ENCODE measurements around the gene CREB3L4. TPM values are rescaled to one million over a fixed set of nuclear protein-coding genes. Genes with fewer than 3 reads are reported as not detected.
A peak's percentile ranks its signal among the peaks of the same experiment; 100 is the strongest.

CREB3L4 gene
- polyA plus RNA-seq, 1 donor from 2014 or later: 6.5 TPM

DNA sequence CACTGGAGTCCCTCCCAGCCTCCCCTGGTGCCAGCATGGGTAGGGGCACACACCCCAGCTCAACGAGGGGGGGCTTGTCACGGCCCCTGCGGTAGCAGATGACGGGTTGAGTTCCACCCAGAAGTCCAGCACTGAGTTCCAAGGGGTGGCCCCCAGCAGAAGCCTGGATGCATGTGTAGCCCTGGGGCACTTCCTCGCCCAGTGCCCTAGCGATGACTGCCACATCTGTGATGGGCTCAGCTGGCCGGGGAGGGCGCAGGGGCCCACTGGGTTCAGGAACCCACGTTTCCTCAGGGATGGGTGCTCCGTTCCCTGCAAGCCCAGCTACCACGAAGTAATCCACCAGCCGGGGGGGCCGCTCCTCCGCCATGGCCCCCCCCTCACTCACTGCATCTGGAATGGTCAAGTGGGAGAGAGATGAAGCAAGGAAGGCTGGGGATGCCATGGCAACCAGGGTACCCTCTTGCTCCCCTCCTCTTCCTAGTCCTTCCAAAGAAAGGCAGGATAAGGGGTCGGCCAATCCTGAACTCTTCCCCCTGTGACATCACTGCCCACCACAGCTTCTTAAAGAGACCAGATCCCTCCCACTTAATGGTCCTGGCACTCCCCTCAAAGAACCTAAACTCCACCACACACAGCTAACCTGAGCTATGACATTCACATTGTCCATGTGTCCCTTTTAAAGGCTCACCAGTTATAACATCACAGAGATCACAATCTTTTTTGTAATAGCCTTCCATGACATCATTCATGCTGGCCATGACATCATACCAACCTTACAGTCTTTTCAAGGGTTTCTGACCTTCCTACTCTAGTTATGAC, 23.5 kb upstream of the CREB3L4 start:
- H3K9me3 Mint-ChIP-seq: no peaks in the 10 kb centered on the region
- H3K4me3 Mint-ChIP-seq: peak overlapping the region; percentile 91 to 99 (median 96)
- peaks cover 6% of the 10 kb centered on the region for H3K36me3 Mint-ChIP-seq
- no peaks in the 10 kb centered on the region for H3K27me3 Mint-ChIP-seq
- peaks cover 19 to 27% (median 20%) of the 10 kb centered on the region in 3 donors for H3K4me1 Mint-ChIP-seq
- peak overlapping the region; percentile 98 to 100 (median 99) for H3K27ac Mint-ChIP-seq

DNA sequence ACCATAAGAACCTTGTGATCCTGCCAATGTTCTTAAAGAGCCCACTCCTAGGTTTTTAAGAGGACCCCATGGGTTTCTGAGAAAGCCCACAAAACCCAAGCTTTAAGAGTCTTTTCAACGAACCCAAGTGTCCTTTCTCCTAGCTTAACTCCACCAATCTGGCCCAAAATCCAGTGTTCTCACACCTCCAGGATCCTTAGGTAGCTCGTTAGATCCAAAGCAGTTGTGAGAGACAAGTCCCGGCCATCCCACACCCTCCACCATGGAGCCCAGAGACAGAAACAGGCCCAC, 22.9 kb upstream of the CREB3L4 start:
- Mint-ChIP-seq H3K27ac (peak overlapping the region; percentile 98 to 100 (median 99)), H3K36me3 (peaks cover 6% of the 10 kb centered on the region), H3K4me3 (peak overlapping the region; percentile 91 to 99 (median 96)), H3K27me3 (no peaks in the 10 kb centered on the region), H3K4me1 (peaks cover 17 to 27% (median 20%) of the 10 kb centered on the region in 3 donors), H3K9me3 (no peaks in the 10 kb centered on the region)

DNA sequence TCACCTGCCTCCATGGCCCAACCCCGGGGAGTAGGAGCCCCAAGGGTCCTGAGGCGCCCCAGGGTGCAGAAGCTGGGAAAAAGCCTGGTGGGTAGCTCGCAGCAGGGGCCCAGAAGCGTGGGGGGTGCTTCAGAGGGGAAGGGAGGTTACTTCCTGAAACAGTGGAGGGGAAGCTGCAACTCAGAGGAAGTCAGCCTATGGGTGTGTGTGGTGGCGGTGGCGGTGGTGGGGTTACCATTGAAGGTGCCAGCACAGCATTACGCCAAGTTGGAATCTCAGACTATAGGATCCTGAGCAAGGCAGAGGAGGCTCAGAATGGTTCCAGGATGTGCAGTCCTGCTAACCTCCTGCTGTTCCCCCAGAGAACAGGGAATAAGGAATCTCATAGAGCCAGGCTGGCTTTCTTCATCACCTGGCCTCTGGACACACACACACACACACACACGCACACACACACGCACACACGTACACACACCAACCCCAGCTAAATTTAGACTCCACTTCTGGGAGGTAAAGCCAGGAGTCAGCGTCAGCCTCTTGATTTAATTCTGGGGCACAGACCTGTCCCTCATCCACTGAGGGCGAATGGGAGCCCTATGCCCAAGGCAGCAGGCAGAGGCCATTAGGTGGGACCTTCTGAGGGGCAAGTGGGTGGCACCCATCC, 22.4 kb upstream of the CREB3L4 start:
- Mint-ChIP-seq H3K36me3 (peaks cover 6% of the 10 kb centered on the region), H3K4me1 (peaks cover 15 to 28% (median 21%) of the 10 kb centered on the region in 3 donors), H3K9me3 (no peaks in the 10 kb centered on the region), H3K4me3 (peak overlapping the region; percentile 91 to 99 (median 96)), H3K27me3 (no peaks in the 10 kb centered on the region), H3K27ac (peak overlapping the region; percentile 98 to 100 (median 99))

DNA sequence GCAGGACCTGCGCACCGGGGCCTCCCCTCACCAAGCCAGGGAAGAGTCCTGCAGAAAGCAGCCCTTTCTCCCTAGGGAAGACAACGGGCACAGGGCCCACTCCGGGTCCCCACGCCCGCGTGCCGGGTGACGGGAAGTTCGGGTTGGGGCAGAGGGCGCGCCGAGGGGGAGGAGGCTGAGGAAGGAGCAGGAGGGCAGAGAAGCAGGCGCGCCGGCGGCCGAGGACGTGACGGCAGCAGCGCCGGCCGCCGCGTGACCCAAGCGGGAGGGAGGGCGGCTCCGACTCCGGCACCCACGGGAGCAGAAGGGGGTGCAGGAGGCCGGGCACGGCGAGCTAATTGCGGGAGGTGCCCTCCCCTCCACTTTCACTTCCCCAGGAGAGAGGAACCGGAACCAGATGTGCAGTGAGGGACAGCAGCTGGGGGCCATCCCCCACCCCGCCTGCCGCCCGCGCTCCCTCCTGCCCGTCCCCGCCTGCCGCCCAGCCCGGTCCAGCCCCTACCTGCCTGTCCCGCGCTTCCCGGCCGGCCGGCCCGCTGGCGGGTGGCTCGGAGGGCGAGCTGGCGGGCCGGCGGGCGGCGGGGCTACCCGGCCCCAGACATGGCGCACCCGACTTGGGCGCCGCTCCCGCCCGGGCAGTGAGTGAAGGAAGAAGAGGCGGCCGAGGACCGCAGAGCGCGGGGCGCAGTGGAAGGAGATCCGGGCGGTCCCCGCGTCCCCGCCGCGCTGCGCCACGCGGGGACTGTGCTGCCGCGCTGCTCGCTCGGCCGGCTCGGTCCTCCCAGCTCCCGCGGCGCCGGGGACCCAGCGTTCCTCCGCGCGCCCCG, 21.7 kb upstream of the CREB3L4 start:
- Mint-ChIP-seq H3K27ac (peak overlapping the region; percentile 98 to 100 (median 99)), H3K4me3 (peak overlapping the region; percentile 91 to 99 (median 96)), H3K27me3 (no peaks in the 10 kb centered on the region), H3K4me1 (peaks cover 15 to 28% (median 23%) of the 10 kb centered on the region in 3 donors), H3K9me3 (no peaks in the 10 kb centered on the region), H3K36me3 (peaks cover 6% of the 10 kb centered on the region)

DNA sequence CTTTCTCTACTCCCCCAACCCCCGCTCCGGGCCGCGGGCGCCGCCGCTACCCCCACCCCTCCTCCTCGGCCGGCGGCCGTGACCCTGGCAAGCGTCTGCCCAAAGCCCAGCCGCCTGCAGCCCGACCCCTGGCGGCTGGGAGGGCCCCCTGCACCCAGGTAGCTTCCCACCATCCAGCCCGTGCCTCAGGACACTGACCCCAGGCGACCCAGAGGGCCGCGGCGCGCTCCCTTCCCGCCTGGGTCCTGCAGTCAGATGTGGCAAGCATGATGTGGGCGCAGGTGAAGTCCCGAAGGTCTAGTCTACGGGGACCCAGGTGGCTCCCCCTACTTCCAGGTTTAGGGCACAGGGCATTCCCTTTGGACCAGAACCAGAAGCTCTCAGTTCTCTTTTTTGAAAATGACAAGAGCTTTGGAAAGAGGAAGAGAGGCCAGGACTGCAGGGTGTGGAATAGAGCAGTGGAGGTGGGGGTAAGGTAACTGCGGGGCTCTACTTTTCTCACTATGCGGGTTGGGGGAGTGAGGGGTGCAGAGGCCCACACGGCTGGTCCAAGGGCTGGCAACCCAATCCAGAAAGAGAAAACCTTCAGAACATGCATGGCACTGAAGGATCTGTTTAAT, 21.0 kb upstream of the CREB3L4 start, which contains the start of gene DENND4B:
Gene DENND4B, minus strand, starts transcription at position 97 of the 620 bp plus-strand sequence. CDS start 2,344 bp downstream, outside the sequence.
- H3K27ac Mint-ChIP-seq: peak within 1 kb of the TSS; percentile 98 to 100 (median 99)

DNA sequence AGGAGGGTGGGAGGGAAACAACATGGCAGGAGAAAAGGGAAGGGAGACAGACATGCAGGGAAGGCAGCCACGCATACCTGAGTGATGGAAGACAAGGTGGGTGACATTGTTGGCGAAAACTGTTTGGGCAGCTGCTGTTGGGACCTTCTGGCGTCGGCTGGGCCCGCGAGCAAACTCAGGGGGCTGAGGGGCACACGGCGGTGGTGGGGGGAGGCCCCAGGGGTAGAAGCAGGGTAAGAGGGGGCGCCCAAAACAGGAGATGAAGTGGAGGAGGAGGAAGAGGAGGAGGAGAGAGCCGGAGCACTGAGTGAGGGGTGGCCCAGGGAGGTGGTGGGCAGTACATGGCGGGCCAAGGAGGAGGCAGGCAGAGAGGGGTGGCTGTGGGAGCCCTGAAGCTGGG, 16.5 kb upstream of the CREB3L4 start:
- Mint-ChIP-seq H3K4me3 (peak overlapping the region in 1 of 4 donors; percentile 84), H3K9me3 (no peaks in the 10 kb centered on the region), H3K36me3 (no peaks in the 10 kb centered on the region), H3K27me3 (no peaks in the 10 kb centered on the region), H3K4me1 (peaks cover 10 to 31% (median 20%) of the 10 kb centered on the region in 3 donors), H3K27ac (peak overlapping the region in 1 of 3 donors; percentile 96)

More for the DNA sequence above, 21.0 kb upstream of the CREB3L4 start, which contains the start of gene DENND4B:
- Mint-ChIP-seq H3K4me3 (peak within 1 kb of the TSS; percentile 91 to 99 (median 96)), H3K36me3 (peaks cover 6% of the 10 kb centered on the region), H3K9me3 (no peaks in the 10 kb centered on the region), H3K27me3 (no peaks in the 10 kb centered on the region), H3K4me1 (peaks cover 15 to 27% (median 23%) of the 10 kb centered on the region in 3 donors)

DNA sequence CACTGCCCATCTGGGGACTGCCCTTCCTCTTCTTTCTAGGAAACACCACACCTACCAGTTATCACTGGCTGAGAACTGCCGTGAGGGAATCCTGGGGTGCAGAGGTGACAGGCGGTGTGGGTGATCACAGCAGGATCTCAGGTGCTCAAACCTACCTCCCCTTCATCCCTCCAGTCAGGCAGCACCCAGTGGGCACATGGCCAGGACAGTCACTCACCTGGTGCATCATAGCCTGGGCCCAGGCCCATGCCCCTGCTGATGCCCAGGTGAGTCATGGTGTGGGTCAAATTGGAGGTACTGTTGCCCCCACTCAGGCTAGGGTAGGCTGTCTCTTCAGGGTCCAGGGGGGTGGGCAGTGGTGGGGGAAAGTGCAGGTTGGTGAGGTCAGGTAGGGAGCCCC, 15.9 kb upstream of the CREB3L4 start:
- H3K36me3 Mint-ChIP-seq: no peaks in the 10 kb centered on the region

DNA sequence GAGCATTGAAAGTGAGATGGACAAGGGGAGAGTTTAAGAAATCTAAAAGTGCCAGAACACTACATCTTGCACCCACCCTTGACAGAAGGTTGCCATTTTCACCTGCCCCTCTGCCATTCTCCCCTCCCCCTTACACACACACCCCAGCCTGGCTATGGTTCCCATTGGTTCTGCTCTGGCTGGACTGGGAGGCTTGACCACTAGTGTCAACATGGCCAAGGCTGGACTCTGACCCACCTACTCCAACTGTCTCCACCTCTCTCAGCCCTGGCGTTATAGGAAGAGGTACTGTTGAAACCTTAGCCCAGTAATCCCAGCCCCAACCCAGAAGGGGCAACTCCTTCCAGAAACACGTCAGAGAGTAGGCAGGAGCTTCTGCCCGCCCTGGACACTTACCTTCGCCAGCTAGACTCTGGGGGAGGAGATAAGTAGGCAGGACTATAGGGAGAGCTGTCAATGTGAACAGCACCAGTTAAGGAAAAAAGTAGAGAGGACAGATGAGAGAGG, 13.8 kb upstream of the CREB3L4 start:
- H3K27ac Mint-ChIP-seq: peak overlapping the region in 2 of 3 donors; percentile 9 to 61
- H3K4me1 Mint-ChIP-seq: peaks cover 12 to 41% (median 25%) of the 10 kb centered on the region in 3 donors
- no peaks in the 10 kb centered on the region for H3K27me3 Mint-ChIP-seq
- H3K4me3 Mint-ChIP-seq: peak overlapping the region in 2 of 4 donors; percentile 17 to 74
- H3K9me3 Mint-ChIP-seq: no peaks in the 10 kb centered on the region
- H3K36me3 Mint-ChIP-seq: no peaks in the 10 kb centered on the region

More for the DNA sequence above, 15.9 kb upstream of the CREB3L4 start:
- H3K27me3 Mint-ChIP-seq: no peaks in the 10 kb centered on the region
- no peaks in the 10 kb centered on the region for H3K9me3 Mint-ChIP-seq
- H3K4me3 Mint-ChIP-seq: no peak overlapping the region
- peaks cover 11 to 36% (median 24%) of the 10 kb centered on the region in 3 donors for H3K4me1 Mint-ChIP-seq
- H3K27ac Mint-ChIP-seq: no peak overlapping the region

DNA sequence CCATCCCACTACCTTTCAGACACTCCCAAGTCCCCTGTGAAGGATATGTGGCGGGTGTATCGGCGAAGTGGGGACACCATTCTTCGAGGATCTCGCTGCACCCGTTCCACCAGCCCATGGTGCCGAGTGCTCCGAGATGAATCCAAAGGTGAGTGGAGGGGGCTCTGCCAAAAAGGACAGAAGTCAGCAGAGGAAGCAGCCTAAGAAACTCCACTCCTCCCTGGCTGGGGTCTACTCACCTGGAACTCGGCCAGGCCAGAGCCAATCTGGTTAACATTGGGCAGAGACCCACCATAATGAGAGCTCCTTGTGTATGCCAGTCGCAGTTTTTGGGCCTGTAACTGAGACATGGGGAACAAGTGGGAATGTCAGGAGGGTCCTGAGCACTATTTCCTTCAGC, 12.9 kb upstream of the CREB3L4 start:
- Mint-ChIP-seq H3K27me3 (no peaks in the 10 kb centered on the region), H3K27ac (peak overlapping the region in 1 of 3 donors; percentile 63), H3K9me3 (no peaks in the 10 kb centered on the region), H3K4me3 (peak overlapping the region in 1 of 4 donors; percentile 74), H3K36me3 (no peaks in the 10 kb centered on the region), H3K4me1 (peaks cover 12 to 41% (median 27%) of the 10 kb centered on the region in 3 donors)

DNA sequence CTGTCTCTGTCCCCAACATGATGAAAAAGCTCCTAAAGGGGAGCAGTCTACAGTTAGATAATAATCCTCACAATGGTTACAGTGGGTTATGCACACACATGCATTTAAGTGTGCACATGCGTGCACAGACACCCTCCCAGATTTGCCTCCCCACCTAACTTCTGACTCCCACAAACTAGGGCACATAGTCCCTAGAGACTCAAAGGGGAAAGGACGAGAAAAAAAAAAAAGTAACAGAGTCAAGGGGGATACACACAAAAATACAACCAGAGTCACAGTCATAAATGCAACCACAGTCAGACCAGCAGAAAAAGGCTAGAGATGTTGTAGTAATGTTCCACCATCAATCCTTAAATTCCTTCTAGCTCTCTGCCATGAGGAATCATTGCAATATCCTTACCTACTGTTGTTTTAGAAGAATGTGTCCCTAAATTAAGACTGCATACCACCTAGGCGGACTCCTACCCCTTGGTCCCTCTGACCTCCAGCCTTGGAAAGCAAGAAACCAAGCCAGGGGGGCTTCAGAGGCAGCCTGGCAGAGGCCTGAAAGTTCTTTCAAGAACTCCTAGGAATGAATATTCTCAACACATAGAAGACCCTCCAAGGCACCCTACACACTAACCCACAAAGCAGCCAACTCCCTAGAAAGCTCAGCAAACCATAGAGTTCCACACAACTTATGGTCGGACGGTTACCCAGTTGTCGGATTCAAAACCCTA, 10.5 kb upstream of the CREB3L4 start:
- peaks cover 12 to 46% (median 31%) of the 10 kb centered on the region in 3 donors for H3K4me1 Mint-ChIP-seq
- H3K9me3 Mint-ChIP-seq: no peaks in the 10 kb centered on the region
- no peaks in the 10 kb centered on the region for H3K36me3 Mint-ChIP-seq
- no peaks in the 10 kb centered on the region for H3K27me3 Mint-ChIP-seq
- H3K4me3 Mint-ChIP-seq: peak overlapping the region; percentile 89 to 99 (median 98)
- H3K27ac Mint-ChIP-seq: peak overlapping the region; percentile 77 to 98 (median 98)

DNA sequence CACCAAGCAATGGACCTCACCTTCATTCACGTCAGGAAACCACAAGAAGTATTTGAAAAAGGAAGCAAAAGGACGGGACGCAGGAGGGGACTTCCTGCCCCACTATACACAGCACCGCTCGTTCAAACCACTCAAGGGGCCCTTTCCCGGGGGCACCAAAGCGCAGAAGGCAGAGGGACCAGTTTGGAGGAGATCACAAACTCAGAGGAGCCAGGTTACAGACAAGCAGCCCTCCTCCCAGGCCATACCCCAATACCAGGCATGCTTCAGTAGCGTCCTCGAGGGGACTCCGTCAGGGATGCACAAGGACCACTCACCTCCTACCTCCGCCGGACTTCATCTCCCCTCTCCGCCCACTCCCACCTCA, 10.0 kb upstream of the CREB3L4 start:
- Mint-ChIP-seq H3K27me3 (no peaks in the 10 kb centered on the region), H3K36me3 (no peaks in the 10 kb centered on the region), H3K27ac (peak overlapping the region; percentile 77 to 98 (median 98)), H3K4me3 (peak overlapping the region; percentile 89 to 99 (median 98)), H3K4me1 (peaks cover 12 to 51% (median 36%) of the 10 kb centered on the region in 3 donors), H3K9me3 (no peaks in the 10 kb centered on the region)

DNA sequence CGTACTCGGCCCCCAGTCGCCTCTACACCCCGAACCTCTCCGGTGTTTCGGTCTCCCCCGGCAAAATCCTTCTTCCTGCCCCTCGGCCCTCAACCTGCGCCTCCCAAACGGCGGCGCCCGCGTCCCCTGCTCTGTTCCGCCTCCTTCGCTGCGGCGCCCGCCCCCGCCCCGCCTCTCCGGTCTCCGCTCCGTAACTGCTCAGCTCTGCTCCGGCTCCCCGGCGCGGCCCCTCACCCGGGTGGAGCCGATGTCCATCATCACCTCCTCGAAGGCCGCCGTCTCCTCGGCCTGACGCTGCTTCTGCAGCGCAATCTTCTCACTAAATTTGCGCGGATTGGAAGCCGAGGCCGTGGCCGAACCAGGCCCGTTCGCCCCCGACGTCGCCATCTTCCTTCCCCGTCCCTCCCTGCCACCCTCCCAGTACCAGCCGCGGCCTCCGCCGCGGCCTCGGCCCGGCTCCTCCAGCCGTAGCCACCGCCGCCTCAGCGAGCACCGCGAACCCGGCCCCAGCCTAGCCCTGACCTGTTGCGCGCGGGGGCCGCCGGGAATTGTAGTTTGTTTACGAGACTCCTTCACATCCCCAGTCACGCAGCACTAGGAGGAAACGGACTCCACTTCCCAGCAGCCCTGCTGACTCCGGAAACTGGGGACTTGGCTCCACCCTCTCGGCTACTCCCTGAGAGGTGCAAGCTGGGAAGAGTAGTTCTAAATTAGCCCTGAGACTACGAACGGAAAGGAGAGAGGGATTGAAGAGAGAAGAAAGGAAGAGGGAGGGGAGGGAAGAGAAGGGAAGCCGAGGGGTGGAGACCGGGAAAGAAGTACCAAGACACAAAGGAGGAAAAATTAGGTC, 9.4 kb upstream of the CREB3L4 start, which contains the start of gene CRTC2:
Gene CRTC2, minus strand, starts transcription at position 502 of the 850 bp plus-strand sequence. Its CDS starts 115 bp downstream, at position 387.
- H3K27me3 Mint-ChIP-seq: no peaks in the 10 kb centered on the region
- no peaks in the 10 kb centered on the region for H3K9me3 Mint-ChIP-seq
- no peaks in the 10 kb centered on the region for H3K36me3 Mint-ChIP-seq
- peak within 1 kb of the TSS; percentile 77 to 98 (median 98) for H3K27ac Mint-ChIP-seq
- H3K4me1 Mint-ChIP-seq: peaks cover 13 to 51% (median 34%) of the 10 kb centered on the region in 3 donors
- peak within 1 kb of the TSS; percentile 89 to 99 (median 98) for H3K4me3 Mint-ChIP-seq

DNA sequence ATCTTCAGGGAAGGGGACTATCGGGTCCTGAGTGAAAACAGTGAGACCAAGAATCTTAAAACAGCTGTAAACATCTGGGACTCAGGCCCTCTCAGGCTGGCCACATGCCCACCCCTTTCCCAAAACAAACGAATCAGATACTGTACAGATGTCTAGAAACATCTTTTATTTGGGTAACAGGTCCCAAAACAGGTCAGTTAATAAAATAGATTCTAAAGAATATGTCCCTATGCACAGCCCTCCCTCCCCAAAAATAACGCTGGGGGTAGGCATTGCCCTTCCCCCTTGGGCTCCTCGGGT, 8.8 kb upstream of the CREB3L4 start:
- Mint-ChIP-seq H3K27ac (peak overlapping the region; percentile 77 to 98 (median 98)), H3K27me3 (no peaks in the 10 kb centered on the region), H3K36me3 (no peaks in the 10 kb centered on the region), H3K4me1 (peaks cover 17 to 52% (median 39%) of the 10 kb centered on the region in 3 donors), H3K4me3 (peak overlapping the region; percentile 89 to 99 (median 98)), H3K9me3 (no peaks in the 10 kb centered on the region)
